NCI-H1436 treated with DMSO at 0.1 percent for 48 hours (cell line): ENCODE results near the gene SNCAIP.

Experiments
- DNase-seq: peaks from one replicate; lab custom pipeline; 2025; lab: John Stamatoyannopoulos, UW

The SNCAIP gene

DNA sequence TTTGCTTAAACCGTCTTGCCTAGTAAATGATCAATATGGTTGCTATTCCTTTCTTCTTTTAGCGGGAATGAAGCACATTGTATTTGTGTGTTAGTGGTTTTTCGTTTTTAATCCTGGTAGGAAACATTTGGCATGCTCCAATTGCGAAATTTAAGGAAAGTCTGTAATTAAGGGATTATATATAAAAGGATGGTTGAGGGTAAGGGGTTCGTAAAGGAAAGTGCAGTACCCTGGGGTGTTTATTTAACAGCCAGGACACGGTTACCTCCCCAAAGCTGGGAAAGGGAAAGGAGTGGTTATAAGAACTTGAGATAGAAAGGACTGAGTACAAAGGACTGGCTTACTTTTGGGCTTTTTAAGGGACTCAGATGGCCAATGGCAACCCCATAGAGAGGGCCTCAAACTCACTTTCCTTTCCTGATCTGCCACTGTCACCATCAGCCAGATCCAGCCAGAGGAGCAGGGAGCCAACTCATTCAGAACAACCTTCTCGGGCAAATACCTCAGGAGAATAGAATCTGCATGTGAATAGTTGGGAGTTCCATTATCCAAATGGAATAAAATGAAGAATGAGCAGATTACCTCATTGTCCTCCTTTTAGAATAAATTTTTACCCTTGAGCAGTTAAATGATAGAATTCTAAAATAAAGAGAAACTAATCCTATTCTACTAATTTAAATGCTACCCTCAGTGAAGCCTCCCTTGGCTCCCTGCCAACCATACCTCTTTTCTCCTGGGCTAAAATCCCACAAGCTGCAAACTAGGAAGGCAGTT is 117.7 kb downstream of the SNCAIP start:
- DNase-seq, result no peak

DNA sequence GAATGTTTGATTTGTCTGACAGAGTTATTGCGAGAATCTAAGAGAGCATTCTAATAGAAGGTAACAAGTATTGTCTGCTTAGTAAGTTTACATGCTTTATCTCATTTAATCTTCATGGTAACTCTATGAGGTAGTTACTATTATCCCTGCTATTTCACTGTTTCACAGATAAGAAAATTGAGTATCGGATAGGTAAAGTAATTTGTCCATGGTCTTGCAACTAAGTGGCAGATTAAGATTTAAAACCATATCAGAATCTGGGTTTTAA is 118.2 kb downstream of the SNCAIP start:
- DNase-seq, result no peak

DNA sequence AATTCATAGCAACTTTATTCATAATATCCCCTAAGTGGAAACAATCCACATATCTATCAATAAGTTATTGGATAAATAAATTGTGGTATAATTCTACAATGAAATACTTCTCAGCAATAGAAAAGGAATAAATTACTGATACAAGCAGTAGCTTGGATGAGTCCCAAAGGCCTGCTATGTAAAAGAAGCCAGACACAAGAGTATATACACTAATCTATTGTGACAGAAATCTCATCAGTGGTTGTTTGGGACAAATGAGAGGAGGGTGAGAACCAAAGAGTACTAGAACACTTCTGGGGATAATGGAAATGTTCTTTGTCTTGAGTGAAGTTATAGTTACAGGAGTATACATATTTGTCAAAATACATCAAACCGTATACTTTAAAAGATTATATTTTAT is 119.3 kb downstream of the SNCAIP start:
- no peak for DNase-seq

DNA sequence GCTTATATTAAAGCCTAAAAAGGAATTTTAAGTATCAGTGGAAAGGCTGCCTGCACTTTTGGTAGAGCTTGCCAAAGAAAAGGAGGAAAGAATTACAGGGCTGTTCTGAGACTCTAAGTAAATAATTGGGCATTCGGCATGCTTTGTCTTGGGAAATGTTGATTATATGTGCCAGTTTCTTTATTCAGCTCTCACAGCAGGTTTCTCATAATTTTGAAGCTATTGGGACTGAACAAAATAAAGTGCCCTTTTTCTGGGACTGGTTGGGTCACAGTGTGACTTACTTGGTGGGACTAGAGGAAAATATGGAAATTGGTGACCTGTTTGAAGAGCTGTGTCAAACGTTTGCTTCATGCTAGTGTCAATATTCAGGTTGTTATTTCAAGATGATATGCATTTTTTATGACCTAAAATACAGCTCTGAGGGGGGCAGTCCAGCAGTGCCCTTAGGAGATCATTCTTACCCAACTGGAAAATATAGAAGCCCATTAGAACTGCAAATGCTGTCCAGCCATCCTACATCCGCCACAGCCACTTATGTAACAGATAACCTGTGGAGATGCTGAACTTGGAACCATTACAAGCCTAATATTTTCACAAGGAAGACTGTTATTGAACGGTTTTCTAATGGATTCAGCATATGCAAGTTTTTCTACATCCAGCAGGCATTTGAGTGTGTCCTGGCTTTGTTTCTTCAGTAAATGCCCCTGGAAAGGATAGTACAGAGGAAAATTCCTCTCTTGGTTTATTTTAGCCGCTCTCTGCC is 122.4 kb downstream of the SNCAIP start:
- no peak for DNase-seq

DNA sequence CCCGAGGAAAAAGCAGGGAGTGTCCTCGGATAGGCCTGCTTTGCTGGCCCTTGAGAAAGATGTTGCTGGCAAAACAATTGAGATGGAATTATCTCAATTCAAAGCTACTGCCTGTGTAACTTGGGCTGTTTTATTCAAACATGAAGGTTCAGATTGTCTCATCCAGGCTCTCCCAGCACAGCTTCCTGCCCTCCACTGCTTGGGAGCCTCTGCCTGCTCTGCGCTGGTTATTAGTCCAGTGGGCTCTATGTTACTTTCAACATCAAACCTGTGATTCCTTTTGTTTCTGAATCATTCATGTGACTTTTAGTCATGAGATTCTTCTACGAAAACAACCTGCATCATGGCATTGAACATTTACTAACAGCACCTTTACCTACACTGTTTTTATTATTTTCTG is 123.2 kb downstream of the SNCAIP start:
- DNase-seq, result no peak

DNA sequence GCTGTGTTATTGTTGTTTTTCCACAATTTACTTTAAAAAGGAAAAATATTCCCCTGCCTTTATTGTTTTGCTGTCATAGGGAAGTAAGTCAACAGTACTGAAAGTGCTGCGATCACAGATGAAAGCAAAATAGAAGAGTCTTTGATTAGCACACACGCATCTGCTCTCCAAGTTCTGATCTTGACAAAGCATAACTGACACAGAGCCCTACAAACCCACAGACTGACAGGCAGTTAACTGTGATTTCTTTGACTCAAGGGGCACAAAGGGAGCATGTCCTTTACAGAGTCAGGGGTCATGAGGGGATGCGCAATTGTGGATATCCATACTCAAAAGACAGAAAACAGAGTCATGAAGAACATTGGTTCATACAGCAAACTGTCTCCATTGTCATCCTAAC is 123.7 kb downstream of the SNCAIP start:
- DNase-seq, result no peak

DNA sequence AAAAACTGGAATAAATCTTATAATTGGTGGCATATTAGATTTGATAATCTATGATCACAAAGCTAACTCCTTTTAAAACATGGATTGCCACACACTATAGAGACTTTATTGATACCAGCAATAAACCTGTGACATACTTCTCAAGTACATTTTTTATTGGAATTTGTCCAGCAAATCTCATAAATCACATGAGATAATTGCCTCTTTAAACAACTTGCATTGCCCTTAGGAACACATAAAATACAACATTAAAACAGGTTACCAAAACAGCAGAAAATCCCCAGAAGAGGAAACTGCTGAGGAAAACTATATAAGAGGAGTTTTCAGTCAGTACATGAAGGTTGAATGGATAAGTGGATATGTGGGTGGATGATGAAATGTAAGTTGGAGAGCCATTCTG is 124.6 kb downstream of the SNCAIP start:
- no peak for DNase-seq

DNA sequence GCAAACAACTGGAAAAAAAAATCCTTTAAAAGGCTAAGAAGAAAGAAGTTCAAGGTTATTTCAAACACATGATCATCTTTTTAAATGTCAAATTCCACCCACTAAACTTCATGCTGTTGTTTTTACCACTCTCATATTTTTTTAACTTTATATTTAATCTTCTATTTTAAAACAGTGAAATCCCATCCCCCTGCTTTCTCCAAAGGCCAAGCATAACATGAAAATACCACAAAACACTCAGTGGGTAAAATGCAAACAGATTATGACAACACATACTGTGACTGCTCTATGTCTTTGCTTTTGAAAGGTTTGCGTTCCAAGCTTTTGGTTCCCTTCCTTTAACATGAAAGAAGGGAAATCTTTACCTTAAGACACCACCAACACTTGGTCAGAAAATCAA is 127.6 kb downstream of the SNCAIP start:
- no peak for DNase-seq

DNA sequence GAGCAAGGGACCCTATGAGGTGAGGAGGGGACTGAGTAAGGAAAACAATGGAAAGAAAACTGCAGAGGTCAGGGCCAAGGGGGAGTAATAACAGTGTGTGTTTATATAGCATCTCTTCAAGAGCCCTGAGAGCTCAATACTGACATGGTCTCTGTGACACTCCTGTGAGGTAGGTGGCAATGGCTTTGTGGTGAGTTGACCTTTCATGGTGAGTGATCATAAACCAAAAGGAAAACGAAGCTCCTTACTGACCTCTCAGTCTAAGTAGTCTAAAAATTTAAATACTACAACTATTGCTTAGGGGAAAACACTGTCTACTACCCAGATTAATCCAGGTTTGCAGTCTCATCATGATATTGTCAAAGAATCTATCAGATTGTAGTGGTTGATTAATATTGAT is 130.9 kb downstream of the SNCAIP start:
- no peak for DNase-seq

DNA sequence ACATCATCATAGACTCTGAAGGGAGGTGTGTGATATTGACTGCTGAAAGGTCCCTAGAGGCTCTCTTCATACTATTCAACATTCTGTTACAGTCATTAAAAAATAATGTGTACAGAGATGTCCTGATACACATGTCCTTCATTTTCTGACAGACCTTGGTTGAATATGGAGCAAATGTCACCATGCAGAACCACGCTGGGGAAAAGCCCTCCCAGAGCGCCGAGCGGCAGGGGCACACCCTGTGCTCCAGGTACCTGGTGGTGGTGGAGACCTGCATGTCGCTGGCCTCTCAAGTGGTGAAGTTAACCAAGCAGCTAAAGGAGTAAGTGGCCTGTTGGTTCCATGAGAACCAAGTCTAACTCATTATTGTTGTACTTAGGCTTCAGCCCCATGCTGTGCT is 132.4 kb downstream of the SNCAIP start:
- DNase-seq, result no peak

DNA sequence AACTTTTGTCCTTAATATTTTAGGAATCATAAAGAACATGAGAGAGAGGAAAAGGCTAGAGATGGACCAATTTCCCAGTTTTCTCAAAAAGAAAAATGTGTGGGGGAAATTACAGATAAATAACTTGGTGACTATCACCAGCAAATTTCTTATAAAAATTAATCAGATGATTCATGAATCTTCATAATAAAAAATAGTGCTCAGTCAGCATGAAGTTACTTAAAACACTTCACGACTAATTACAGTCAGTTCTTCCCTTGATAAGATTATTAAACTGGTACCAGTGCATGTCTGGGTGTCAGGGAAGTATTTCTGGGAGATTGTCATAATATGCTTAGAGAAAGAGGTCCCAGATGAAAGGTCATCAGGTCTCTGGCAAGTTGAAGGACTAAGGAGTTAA is 133.0 kb downstream of the SNCAIP start:
- no peak for DNase-seq

DNA sequence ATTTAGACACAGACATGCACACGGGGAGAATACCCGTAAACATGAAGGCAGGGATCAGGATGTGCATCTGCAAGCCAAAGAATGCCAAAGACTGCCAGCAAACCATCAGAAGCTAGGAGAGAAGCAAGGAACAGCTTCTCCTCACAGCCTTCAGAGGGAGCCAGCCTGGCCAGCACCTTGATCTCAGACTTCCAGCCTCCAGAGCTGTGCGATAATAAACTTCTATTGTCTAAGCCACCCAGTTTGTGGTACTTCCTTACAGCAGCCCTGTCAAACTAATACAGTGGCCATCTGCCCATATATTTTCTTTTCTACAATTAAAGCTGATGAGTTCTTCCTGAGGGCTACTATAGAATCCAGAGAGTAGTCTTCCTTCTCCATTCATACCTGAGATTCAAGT is 135.0 kb downstream of the SNCAIP start:
- no peak for DNase-seq

DNA sequence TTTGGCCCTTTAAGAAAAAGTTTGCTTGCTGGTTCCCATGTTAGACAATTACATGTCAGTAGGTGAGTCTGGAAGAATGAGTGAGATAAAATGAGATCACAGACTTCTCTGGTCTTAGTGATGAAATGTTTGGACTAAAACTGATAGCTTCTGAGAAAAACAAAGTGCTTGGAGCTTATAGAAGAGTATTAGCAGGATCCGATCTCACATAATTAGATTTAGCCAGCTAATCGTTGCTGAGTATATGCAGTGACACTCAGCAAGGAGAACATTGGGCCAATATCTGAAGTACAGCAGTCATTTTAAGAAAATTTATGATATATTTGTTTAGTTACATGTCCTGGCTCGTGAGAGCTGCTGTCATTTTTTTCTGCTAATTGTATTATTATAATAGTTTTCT is 135.8 kb downstream of the SNCAIP start:
- no peak for DNase-seq

DNA sequence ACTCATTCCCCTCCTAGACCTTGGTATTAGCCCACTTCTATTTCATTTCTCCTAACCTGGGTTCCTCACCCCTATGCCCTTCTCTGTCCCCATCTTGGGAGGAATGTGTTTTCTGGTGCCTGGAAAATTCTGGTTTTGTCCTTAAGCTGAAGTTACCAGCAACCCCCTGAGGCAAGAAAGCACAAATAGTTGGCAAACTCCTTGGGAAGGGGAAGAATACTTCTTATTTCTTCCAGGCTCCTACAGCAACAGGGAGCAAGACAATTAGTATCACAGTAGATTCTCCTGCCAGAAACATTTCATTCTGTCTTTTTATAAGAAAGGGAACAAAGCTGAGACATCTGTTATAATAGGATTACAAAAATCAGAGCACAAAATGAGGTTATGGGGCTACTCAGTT is 142.5 kb downstream of the SNCAIP start:
- DNase-seq, result no peak

DNA sequence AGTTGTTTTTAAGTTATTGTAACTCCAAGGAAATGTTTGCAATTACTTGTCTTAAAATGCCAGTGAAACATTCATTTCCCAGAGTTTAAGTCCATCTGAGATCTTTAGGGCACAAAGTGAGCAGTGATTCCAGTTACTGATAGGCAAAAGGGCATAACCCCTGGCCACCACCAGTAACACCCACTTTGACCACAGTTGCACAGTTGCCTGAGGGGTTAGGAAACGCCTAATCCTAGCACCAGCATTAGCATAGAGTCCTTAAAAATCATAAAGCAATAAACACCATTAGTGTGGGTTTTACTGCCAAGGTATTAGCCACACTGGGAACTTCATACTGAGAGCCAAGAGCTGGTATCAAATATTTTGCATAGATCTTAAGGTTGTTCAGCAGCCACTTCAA is 143.9 kb downstream of the SNCAIP start:
- no peak for DNase-seq

DNA sequence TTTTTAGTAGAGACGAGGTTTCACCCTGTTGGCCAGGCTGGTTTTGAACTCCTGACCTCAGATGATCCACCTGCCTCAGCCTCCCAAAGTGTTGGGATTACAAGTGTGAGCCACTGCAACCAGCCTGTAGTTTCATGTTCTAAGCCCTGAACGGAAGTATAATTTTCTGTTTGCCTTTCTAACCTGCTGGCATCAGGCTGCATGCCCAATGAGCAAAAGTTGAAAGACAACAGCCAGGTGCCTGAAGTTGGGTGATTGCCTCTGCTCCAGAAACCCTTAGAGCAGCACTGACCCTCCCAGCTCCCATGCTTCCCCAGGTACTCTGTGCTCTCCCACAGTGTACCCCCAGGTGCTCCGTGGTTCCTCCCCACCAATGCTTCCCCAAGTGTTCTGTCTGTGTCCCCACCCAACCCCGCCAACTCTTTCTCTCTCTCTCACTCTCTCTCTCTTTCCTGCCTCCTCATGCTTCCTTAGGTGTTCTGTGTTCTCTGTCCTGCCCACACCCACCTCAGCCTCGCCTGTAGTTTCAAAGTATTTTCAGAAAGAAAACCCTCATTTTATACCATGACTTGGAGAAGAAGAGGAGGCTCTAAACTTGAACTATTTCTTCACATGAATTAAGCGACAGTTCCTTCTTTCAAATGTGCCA is 145.3 kb downstream of the SNCAIP start:
- no peak for DNase-seq

DNA sequence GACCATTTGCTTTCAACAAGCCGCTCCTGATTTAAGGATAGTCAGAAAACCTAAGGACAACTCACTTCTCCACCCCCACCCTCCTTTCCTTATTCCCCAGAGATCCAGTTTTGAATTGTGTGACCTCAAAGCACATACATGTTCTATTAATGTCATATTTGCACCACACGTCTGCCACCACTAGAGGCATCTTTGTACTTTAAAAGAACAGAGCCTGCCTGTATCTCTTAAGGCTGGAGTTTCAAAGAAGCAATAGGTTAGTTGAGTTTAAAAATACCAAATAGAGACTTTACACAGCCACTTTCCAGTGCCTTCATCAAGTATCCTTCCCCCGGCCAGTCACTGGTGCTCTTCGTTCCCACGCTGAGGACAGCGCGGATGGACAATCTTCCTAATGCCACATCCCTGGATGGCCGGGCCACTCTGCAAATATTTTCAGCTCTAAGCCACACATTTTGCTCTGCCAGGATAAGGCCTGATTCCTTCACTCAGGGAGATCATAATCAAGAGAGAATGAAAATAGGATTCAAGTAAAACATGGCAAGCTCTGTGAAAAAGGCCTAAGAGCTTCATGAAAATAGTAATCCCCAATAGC is 146.3 kb downstream of the SNCAIP start:
- no peak for DNase-seq

DNA sequence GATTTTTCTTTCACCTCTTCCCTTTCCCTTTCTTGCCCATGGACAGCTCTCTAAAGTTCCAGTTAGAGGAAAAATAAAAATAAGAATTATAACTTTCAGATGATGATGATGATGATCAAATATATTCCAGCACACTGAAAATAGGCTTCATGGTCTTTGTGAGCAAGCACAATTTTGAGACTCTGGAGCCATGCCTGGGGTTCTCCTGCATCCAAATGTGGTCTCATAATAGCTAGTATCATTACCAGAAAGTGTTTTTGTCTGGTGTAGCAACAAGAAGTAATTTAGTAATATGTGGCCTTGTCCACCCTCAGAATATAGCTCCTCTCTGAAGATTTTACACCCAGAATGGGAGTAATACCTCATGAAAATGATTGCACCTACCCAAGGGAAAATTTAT is 150.4 kb downstream of the SNCAIP start:
- DNase-seq, result no peak

DNA sequence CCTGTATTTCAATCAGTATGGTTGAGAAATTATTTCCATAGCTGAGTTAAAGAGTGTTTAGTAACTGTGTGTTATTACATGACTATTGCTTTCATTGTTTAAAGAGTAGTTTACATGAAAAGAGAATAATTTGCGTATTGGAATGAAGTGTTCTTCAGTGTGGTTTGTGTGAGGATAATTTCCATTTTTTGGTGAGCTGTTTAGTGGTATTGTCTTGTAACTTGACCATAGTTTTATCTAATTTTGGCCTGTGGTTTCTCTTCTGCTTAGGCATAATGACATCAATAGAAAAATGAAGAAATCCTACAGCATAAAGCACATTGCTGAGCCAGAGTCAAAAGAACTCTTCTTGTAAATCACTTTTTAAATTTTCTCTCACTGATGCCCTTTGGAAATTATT is 151.2 kb downstream of the SNCAIP start:
- no peak for DNase-seq

DNA sequence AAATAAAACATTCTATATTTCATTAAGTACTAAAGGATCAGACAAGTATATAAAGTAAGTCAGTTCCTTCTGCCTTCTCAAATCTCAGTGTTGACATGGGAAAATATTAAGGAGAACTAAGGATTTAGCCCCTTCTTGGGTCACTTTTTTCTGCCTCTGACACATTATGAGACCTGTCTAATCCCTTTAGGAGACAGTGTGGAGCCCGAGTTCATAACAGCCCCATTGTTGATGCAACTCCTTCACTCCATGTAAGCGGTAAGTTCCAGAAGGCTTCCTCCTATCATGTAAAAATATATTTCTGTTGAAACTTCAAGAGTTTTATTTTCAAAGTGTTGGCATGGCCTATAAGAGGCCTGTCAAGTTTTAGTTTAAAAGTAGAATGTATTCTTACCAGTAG is 152.2 kb downstream of the SNCAIP start:
- DNase-seq, result no peak

DNA sequence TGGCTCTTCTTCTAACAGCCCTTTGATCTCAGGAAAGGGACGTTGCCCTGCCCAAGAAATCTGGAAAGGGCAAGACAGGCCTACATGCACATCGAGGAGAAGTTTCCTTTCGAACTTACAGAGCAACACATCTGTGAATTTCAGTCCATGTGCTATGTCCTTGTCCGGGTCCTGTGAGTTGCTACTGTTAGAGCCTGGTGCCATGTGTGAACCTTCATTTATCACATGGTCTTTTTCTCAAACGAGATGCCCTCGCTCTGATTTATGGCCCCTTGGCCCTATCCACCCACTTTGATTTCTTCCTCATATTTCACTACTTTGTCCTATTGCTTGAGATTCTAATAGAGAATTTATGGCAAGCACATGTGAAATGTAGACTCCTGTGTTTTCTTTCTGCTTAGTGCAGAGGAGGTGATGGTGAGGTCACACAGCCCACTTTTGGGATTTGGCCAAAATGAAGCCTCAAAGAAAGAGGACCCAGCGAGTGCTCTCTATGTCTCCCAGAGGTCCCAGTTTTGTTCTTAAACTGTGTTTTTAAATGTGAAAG is 153.1 kb downstream of the SNCAIP start:
- no peak for DNase-seq

DNA sequence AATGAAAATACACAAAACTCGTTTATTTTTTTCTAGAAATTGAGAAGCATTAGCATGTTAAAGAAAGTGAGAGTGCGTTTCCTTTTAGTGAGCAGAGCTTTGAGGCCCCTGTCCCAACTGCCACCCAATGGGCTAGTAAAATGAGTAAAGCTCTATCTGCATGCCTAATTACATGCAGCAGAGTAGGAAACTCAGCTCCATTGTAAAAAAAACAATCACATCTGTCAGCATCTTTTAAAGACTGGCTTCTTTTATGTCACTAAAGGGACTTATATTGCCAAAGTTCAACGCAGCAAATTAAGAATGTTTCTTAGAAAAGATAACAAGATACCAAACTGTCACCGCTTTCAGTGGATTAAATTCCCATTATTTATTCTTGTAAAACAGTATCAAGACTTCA is 154.0 kb downstream of the SNCAIP start:
- no peak for DNase-seq
